SK-N-SH (cell line): Measurements from ENCODE around the gene TACC2. TPM values are rescaled to one million over a fixed set of nuclear protein-coding genes. Genes with fewer than 3 reads are reported as not detected.

Experiments
- CTCF ChIA-PET: fragments of 300-600, 350-600 bp; formaldehyde crosslinking; extraction: SDS; loops from one replicate; lab custom pipeline; 2021; lab: Yijun Ruan, JAX
- POLR2A ChIA-PET: fragments of 350-600 bp; sonication (Branson Sonifier 250); formaldehyde crosslinking; extraction: SDS; loops from one replicate; lab custom pipeline; 2020; ENCODE audit warnings: antibody characterized with exemption, inconsistent platforms; lab: Yijun Ruan, JAX
- DNase-seq: peaks from one replicate; pipeline ENCODE4 v3.0.0; 2012
- H2AFZ ChIP-seq: fragments of 200-600 bp; sonication (generic); 2 replicates; pipeline ENCODE4 v1.8.1; 2016; ENCODE audit warnings: antibody characterized with exemption, mild to moderate bottlenecking, low read depth
- H3F3A ChIP-seq: fragments of 200-600 bp; sonication (generic); replicated peaks from 2 replicates; pipeline ENCODE3; 2016; ENCODE audit warnings: antibody characterized with exemption, mild to moderate bottlenecking; ENCODE audit not compliant: insufficient read depth
- H3K27ac ChIP-seq, 2 experiments: fragments of 200-500 bp in 1 of 2; fragments of 200-600 bp in 1 of 2; sonication (Bioruptor generic) in 1 of 2; sonication (generic), shearing (Covaris generic) in 1 of 2; 2 replicates each; pipeline versions ENCODE4 v1.5.1 to v1.6.1; 2014 to 2016; ENCODE audit warnings: low read depth in 2 of 2, inconsistent platforms in 1 of 2, low read length in 1 of 2, mild to moderate bottlenecking in 1 of 2, mixed read lengths in 1 of 2
- H3K27me3 ChIP-seq: fragments of 200-600 bp; sonication (generic), shearing (Covaris generic); 2 replicates; pipeline ENCODE4 v1.6.1; 2016; ENCODE audit warnings: mixed run types; ENCODE audit not compliant: insufficient read depth
- H3K36me3 ChIP-seq, 2 experiments: fragments of 200-500 bp in 1 of 2; fragments of 200-600 bp in 1 of 2; sonication (Bioruptor generic) in 1 of 2; sonication (generic) in 1 of 2; replicated peaks in 1 of 2; 2 replicates each; pipeline versions ENCODE3 to v1.5.1; 2014 to 2016; ENCODE audit warnings: low read length in 1 of 2, mild to moderate bottlenecking in 1 of 2; ENCODE audit not compliant: insufficient read depth in 2 of 2, control insufficient read depth in 1 of 2
- H3K4me1 ChIP-seq, 2 experiments: fragments of 200-500 bp in 1 of 2; fragments of 200-600 bp in 1 of 2; sonication (Bioruptor generic) in 1 of 2; sonication (generic), shearing (Covaris generic) in 1 of 2; 2 replicates each; pipeline versions ENCODE4 v1.5.1 to v1.6.1; 2014 to 2016; ENCODE audit warnings: low read depth in 1 of 2, low read length in 1 of 2, mixed run types in 1 of 2; ENCODE audit not compliant: insufficient read depth in 2 of 2, control insufficient read depth in 1 of 2
- H3K4me2 ChIP-seq: fragments of 200-600 bp; sonication (generic), shearing (Covaris generic); 2 replicates; pipeline ENCODE4 v1.6.1; 2017; ENCODE audit warnings: mixed run types
- H3K4me3 ChIP-seq, 2 experiments: fragments of 200-500 bp in 1 of 2; fragments of 200-600 bp in 1 of 2; sonication (Bioruptor generic) in 1 of 2; sonication (generic), shearing (Covaris generic) in 1 of 2; 2 replicates each; pipeline versions ENCODE4 v1.5.1 to v1.8.1; 2014 to 2016; ENCODE audit warnings: low read depth in 2 of 2, inconsistent platforms in 1 of 2, low read length in 1 of 2, mild to moderate bottlenecking in 1 of 2, mixed read lengths in 1 of 2, moderate library complexity in 1 of 2
- H3K79me2 ChIP-seq: fragments of 200-600 bp; sonication (generic); 2 replicates; pipeline ENCODE4 v1.8.1; 2017; ENCODE audit warnings: mild to moderate bottlenecking; ENCODE audit not compliant: insufficient read depth
- H3K9ac ChIP-seq: fragments of 200-600 bp; sonication (generic); 2 replicates; pipeline ENCODE4 v1.6.1; 2017; ENCODE audit warnings: mixed run types
- H3K9me2 ChIP-seq: fragments of 200-600 bp; sonication (generic); 2 replicates; pipeline ENCODE4 v1.6.1; 2017; ENCODE audit warnings: mixed run types
- H3K9me3 ChIP-seq: fragments of 200-600 bp; sonication (generic); 2 replicates; pipeline ENCODE4 v1.6.1; 2017; ENCODE audit warnings: mixed run types, mild to moderate bottlenecking, moderate library complexity
- H4K20me1 ChIP-seq: fragments of 200-600 bp; sonication (generic); 2 replicates; pipeline ENCODE4 v1.6.1; 2017; ENCODE audit warnings: mild to moderate bottlenecking, mixed run types; ENCODE audit not compliant: insufficient read depth
- CTCF ChIP-seq: fragments of 200-600 bp; sonication (generic); IDR thresholded peaks from 2 replicates; pipeline ENCODE4 v1.6.1; 2017; ENCODE audit warnings: antibody characterized with exemption, mild to moderate bottlenecking, moderate library complexity
- FOSL2 ChIP-seq: IDR thresholded peaks from 2 replicates; pipeline ENCODE4 v1.4.0; 2012; ENCODE audit warnings: low read depth, mild to moderate bottlenecking, moderate library complexity, borderline replicate concordance
- FOXJ3 ChIP-seq: sonication (generic); formaldehyde crosslinking; IDR thresholded peaks from 2 replicates; pipeline ENCODE4 v1.5.1; 2020; ENCODE audit warnings: mild to moderate bottlenecking, missing genetic modification reagents
- FOXM1 ChIP-seq: IDR thresholded peaks from 2 replicates; pipeline ENCODE4 v1.4.0; 2012; ENCODE audit warnings: low read depth, mild to moderate bottlenecking
- IRF3 ChIP-seq: fragments of 150-350 bp; IDR thresholded peaks from 2 replicates; pipeline ENCODE4 v1.6.1; 2016; ENCODE audit warnings: mild to moderate bottlenecking, low read depth, low read length
- MEF2A ChIP-seq: IDR thresholded peaks from 2 replicates; pipeline ENCODE4 v1.4.0; 2012; ENCODE audit warnings: low read depth, borderline replicate concordance
- NFIC ChIP-seq: IDR thresholded peaks from 2 replicates; pipeline ENCODE4 v1.4.0; 2012; ENCODE audit warnings: borderline replicate concordance
- RAD21 ChIP-seq: IDR thresholded peaks from 2 replicates; pipeline ENCODE4 v1.6.1; 2012; ENCODE audit warnings: mild to moderate bottlenecking, low read length
- RXRA ChIP-seq: IDR thresholded peaks from 2 replicates; pipeline ENCODE4 v1.4.0; 2012; ENCODE audit warnings: low read depth, mild to moderate bottlenecking, borderline replicate concordance
- SMC3 ChIP-seq: IDR thresholded peaks from 2 replicates; pipeline ENCODE4 v1.6.1; 2012; ENCODE audit warnings: low read depth, low read length, improper control_type of control experiment
- TEAD4 ChIP-seq: IDR thresholded peaks from 2 replicates; pipeline ENCODE4 v1.4.0; 2012; ENCODE audit warnings: mild to moderate bottlenecking, borderline replicate concordance; ENCODE audit not compliant: insufficient read depth
- USF1 ChIP-seq: IDR thresholded peaks from 2 replicates; pipeline ENCODE4 v1.4.0; 2012; ENCODE audit warnings: low read depth, borderline replicate concordance
- YY1 ChIP-seq: IDR thresholded peaks from 2 replicates; pipeline ENCODE4 v1.4.0; 2012; ENCODE audit warnings: low read depth, mild to moderate bottlenecking
- WGBS: methylation state at CpG from one replicate; pipeline ENCODE4 v1.1.6; 2017; ENCODE audit warnings: low lambda C conversion rate; 5-methylcytosine and 5-hydroxymethylcytosine counted together
- polyA plus RNA-seq, 3 experiments: library from polyadenylated mRNA; depleted of rRNA; stranded (reverse); fragments of >200 nt; gene quantifications; 2 replicates each; pipeline ENCODE4 v1.2.3, GENCODE V29; 2012
- TF ChIP-seq, protein P1 (sequence below): IDR thresholded peaks from 2 replicates; pipeline ENCODE4 v1.4.0; 2012; ENCODE audit warnings: low read depth, borderline replicate concordance
- TF ChIP-seq, protein P2 (sequence below): IDR thresholded peaks from 2 replicates; pipeline ENCODE4; 2012

The TACC2 gene
- polyA plus RNA-seq, 1 of the 3 experiments (the other 2 are of a cell fraction) = 8.8 TPM

- H3K9me2 ChIP-seq = no peaks in the 10 kb centered on the region
- no peak overlapping the region for H2AFZ ChIP-seq
- H3K79me2 ChIP-seq = no peaks in the 10 kb centered on the region
- H3K27ac ChIP-seq = no peak overlapping the region
- no peaks in the 10 kb centered on the region for H3F3A ChIP-seq
- CTCF ChIA-PET = interaction anchor here (0.9 to 6.2 kb wide), 3 partner anchors 9 to 157 kb away, joined by 4 to 50 read pairs (median 5); no protein-coding TSS in a partner anchor
- no peaks in the 10 kb centered on the region for H3K36me3 ChIP-seq
- POLR2A ChIA-PET = no interaction called here
- no peaks in the 10 kb centered on the region for H4K20me1 ChIP-seq
- no peak overlapping the region for H3K4me3 ChIP-seq
- WGBS = 74% methylated on average over 10 of the region's 10 CpGs
- DNase-seq = no peak
- no peak overlapping the region for H3K9ac ChIP-seq
- H3K4me1 ChIP-seq = no peaks in the 10 kb centered on the region
- TF ChIP-seq NFIC (no peak), FOXM1 (no peak), FOSL2 (no peak), RXRA (no peak), IRF3 (no peak), USF1 (no peak), MEF2A (no peak), TEAD4 (no peak), SMC3 (no peak), RAD21 (no peak), FOXJ3 (CRISPR knock-in tag) (no peak)
- TF ChIP-seq, all 33 proteins: peak for 0
- Histone ChIP-seq H3K27me3 (no peaks in the 10 kb centered on the region), H3K9me3 (no peaks in the 10 kb centered on the region), H3K4me2 (no peak overlapping the region)
Measured at GRCh38 chr10:122277526-122278136, 288.7 kb downstream of the TACC2 start.

DNA sequence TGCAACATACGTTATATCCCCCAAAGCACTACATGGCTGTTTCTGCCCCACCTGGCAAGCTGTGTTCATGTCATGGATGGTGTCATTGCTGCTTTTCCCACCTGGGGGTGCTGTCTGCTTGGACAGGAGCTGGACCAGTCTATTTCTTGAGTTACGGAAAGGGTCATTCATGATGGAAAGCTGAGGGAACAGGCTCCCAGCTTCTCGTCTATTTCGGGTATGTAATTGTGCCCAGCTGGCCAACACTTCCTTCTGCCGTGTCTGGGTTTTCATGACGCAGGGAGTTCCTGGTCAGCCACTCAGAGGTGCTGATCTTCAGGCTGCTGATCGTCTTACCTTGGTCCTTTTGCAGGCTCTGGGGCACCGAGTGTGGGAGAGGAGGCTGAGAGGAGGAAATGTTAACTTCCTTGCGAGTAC lies 290.8 kb downstream of the TACC2 start:
- H2AFZ ChIP-seq = no peak overlapping the region

More for the DNA sequence above, 290.8 kb downstream of the TACC2 start:
- Histone ChIP-seq H3K4me2 (no peak overlapping the region), H3K9me2 (no peaks in the 10 kb centered on the region), H3K4me1 (no peaks in the 10 kb centered on the region), H3K27me3 (no peaks in the 10 kb centered on the region), H3K4me3 (no peak overlapping the region; a peak in 1 of 4 replicates), H3K9ac (no peak overlapping the region), H3F3A (no peaks in the 10 kb centered on the region), H3K79me2 (no peaks in the 10 kb centered on the region)
- no peak for TF ChIP-seq YY1
- peak; percentile 55 for TF ChIP-seq CTCF
- no peak for TF ChIP-seq FOSL2
- TF ChIP-seq, protein P1, sequence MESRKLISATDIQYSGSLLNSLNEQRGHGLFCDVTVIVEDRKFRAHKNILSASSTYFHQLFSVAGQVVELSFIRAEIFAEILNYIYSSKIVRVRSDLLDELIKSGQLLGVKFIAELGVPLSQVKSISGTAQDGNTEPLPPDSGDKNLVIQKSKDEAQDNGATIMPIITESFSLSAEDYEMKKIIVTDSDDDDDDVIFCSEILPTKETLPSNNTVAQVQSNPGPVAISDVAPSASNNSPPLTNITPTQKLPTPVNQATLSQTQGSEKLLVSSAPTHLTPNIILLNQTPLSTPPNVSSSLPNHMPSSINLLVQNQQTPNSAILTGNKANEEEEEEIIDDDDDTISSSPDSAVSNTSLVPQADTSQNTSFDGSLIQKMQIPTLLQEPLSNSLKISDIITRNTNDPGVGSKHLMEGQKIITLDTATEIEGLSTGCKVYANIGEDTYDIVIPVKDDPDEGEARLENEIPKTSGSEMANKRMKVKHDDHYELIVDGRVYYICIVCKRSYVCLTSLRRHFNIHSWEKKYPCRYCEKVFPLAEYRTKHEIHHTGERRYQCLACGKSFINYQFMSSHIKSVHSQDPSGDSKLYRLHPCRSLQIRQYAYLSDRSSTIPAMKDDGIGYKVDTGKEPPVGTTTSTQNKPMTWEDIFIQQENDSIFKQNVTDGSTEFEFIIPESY = no peak
- TF ChIP-seq, protein P2, sequence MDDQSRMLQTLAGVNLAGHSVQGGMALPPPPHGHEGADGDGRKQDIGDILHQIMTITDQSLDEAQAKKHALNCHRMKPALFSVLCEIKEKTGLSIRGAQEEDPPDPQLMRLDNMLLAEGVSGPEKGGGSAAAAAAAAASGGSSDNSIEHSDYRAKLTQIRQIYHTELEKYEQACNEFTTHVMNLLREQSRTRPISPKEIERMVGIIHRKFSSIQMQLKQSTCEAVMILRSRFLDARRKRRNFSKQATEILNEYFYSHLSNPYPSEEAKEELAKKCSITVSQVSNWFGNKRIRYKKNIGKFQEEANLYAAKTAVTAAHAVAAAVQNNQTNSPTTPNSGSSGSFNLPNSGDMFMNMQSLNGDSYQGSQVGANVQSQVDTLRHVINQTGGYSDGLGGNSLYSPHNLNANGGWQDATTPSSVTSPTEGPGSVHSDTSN = no peak
- no peak for TF ChIP-seq USF1
- TF ChIP-seq TEAD4 = no peak
- peak; percentile 69 for TF ChIP-seq RAD21
- TF ChIP-seq SMC3 = peak; percentile 46
- TF ChIP-seq IRF3 = no peak
- TF ChIP-seq, all 33 proteins: peak for 3
- POLR2A ChIA-PET = no interaction called here
- Histone ChIP-seq H3K36me3 (no peaks in the 10 kb centered on the region), H4K20me1 (no peaks in the 10 kb centered on the region), H3K27ac (no peak overlapping the region), H3K9me3 (no peaks in the 10 kb centered on the region)
- CTCF ChIA-PET = interaction anchor here (0.6 to 6.2 kb wide), 10 partner anchors 11 to 164 kb away, joined by 3 to 50 read pairs (median 4); no protein-coding TSS in a partner anchor
- peak; percentile 43 for DNase-seq
- 70% methylated on average over 9 of the region's 9 CpGs for WGBS
